ENCODE data around the gene CENPK.
"Not testable (repeated sequence)": the region's sequence is repeated elsewhere in the genome, so short reads cannot be mapped to it uniquely, and the experiment has no call there.

CENPK gene

DNA sequence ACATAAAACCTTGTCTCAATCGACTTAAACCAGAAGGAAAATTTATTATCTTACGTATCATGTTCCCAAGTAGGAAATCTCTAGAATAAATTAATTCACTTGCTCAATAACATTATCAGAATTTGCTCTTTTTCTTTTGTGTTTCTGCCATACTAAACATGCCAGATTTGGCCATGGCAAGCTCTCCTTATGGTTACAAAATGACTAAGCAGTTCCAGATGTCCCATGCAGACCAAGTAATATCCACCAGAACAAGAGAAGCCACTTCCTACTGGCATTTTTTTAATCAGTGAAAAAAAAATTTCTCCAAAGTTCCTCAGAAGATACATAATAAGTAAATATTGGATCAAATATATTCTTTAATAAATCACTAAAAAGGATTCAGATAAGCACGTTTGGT is 56.0 kb downstream of the CENPK start:
- no peak for DNase-seq

DNA sequence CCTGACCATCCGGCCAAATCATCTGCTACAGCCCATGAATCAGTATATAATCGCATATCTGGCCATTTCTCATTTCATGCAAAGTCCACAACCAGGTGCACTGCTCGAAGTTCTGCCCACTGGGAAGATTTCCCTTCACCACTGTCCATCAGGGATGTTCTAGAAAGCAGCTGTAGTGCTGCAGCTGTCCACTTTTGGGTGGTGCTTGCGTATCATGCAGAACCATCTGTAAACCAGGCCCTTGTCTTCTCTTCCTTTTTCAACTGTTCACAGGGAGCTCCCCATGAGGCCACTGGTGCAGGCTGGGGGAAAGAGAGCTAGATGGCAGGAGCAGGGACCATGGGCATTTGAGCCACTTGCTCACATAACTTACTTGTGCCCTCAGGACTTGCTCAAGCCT is 73.8 kb downstream of the CENPK start:
- no peak for DNase-seq

DNA sequence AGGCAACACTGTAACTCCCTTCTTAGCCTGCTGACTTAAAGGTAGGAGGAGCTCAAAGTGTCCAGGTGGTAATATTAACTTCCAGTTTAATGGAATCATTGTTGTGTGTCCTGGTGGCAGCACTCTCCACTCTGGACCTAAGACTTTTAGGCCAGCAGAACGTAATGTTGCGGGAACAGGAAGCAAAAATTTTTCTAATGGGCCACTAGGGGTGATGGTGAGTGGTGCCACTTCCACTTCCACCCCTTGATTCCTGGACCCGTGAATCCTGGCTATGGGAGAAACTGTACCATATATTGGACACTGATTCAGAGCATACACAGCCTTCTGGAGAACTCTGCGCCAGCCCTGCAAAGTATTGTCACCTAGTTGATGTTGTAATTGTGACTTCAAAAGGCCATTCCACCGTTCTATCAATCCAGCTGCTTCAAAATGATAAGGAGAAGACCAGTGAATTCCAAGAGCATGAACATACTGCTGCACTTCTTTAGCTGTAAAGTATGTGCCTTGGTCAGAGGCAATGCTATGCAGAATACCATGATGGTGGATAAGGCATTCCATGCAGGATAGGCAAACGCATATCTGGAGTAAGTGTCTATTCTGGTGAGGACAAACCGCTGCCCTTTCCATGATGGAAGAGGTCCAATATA is 74.8 kb downstream of the CENPK start:
- DNase-seq = not testable (repeated sequence)

DNA sequence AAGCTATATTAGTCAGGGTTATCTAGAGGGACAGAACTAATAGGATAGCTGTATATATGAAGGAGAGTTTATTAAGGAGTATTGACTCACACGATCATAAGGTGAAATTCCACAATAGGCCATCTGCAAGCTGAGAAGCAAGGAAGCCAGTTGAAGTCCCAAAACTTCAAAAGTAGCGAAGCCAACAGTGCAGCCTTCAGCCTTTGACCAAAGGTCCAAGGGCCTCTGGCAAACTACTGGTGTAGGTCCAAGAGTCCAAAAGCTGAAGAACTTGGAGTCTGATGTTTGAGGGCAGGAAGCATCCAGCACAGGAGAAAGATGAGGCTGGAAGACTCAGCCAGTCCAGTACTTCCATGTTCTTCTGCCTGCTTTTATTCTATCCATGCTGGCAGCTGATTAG is 76.2 kb downstream of the CENPK start:
- not testable (repeated sequence) for DNase-seq

DNA sequence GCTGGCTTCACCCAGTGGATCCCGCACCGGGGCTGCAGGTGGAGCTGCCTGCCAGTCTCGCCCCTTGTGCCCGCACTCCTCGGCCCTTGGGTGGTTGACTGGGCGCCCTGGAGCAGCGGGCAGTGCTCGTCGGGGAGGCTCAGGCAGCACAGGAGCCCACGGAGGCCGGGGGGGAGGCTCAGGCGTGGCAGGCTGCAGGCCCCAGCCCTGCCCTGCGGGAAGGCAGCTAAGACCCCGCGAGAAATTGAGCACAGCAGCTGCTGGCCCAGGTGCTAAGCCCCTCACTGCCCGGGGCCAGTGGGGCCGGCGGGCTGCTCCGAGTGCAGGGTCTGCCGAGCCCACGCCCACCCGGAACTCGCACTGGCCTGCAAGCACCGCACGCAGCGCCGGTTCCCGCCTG is 77.6 kb downstream of the CENPK start:
- DNase-seq = no peak

GRCh38 chr5:65483546-65484346 is 79.2 kb downstream of the CENPK start:
- DNase-seq = no peak

DNA sequence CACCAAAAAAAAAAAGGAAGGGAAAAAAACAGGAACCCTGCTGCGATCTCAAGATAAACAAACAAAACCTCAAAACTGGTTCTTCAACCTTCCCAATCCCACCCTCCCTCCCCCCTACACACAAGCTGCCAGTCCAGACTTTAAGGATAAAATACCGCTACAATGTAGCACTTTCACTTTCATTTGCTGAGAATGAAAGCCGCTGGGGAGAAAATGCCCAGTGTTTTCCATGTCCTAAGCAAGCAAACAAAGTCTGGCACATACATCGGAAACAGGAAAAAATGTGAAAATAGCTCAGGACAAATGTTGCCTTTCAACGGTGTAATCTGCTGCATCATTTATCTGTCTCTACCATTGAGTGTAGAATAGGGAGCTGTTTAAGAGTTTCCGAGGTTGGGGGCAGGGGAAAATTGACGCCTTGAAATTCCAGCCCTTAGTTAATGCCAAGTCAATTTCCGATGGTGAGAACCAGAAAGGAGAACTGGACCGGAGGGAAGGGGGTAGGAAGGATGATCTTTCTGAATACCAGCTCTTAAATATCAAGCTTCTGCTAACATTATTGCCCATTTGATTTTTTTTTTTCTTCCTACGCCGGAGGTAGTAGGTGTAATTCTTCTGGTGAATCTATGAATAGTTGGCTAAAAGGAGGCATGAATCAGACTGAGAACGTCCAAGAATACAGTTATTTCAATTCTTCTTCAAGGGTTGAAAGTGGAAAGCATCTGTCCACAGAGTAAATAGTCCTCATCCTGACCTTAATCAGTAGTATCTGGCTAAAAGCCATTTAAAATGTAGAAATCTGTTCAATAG is 80.0 kb downstream of the CENPK start:
- no peak for DNase-seq

DNA sequence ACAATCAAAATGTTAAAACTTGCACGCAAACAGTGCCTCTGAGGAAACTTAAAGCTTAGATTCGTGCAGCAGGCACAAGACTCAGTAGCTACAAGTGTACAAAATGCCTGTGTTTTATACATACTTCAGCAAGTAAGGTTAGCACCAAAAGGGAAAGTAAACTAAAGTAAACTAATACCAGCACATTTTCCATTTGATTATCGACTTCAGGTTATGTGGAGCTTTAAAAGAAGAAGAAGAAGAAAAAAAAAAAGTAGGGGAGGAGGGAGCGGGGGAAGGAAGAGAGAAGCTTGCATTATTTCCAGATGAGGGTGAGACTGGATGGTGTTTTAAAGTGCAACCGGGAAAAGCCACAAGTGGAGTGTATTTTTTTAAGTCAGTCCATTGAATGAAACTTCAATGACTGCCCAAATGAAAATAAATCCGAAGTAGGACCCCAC is 80.7 kb downstream of the CENPK start:
- no peak for DNase-seq

GRCh38 chr5:65481635-65482295 is 81.2 kb downstream of the CENPK start, which contains the start of gene ADAMTS6:
Gene ADAMTS6 (minus strand): TSS chr5:65481920. CDS start chr5:65473673, 8,247 bp downstream.
- DNase-seq = no peak

DNA sequence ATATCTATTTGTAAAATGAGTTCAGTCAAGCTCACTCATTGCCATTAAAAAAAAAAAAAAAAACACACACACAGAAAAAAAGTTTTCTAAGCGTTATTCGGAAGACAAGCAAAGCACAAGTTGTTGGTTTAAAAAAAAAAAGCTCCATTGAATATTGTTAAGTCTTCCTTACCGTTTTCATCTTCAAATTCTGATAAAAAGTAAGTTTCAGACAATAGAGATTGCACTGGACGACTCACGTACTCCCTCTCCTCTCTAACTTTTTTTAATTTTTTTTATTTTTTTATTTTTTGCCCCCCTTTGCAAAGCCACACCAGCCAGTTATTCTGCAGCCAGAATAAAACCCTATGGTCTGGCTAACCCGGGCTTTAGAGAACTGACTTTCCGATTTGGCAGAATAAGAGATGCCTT is 81.8 kb downstream of the CENPK start:
- no peak for DNase-seq

GRCh38 chr5:65480306-65480865 is 82.6 kb downstream of the CENPK start:
- no peak for DNase-seq

- no peak for DNase-seq
Measured at GRCh38 chr5:65479527-65479926, 83.4 kb downstream of the CENPK start.

GRCh38 chr5:65478336-65478735 is 84.6 kb downstream of the CENPK start:
- DNase-seq = no peak

DNA sequence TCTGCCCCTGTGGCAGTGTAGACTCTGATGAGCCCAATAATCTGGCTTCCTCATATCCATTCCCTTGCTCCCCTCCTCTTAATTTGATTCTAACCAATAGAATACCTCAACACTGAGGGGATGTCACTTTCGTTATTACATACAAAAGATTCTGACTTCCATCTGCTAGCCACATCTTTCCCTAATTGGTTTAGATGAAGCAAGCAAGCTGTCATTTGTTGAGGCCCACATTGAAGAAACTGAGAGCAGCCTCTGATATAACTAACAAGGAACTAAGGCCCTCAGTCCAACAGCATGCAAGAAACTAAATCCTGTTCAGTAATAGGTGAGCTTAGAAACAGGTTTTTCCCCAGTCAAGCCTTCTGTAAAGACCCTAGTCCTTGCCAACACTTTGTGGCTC is 87.1 kb downstream of the CENPK start:
- DNase-seq = no peak

GRCh38 chr5:65475336-65475735 is 87.6 kb downstream of the CENPK start:
- DNase-seq = no peak

- no peak for DNase-seq
Measured at GRCh38 chr5:65474130-65474711, 88.7 kb downstream of the CENPK start.

DNA sequence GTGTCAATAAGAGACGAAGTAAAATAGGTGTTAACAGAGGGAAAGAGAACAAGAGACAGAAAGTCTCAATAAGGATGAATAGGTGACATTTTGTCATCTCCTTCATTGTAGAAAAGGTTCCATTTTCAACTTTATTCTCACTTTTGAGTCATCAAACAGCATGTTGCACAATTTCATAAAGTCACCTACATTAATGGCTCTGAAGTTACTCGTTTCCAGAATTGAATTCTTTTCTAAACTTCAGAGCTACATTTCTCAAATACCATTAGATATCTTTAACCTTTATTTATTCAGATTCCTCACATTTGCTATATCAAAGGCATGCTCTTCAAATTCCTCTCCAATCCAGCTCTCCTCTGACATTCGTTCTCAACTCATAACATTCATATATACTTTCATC is 94.3 kb downstream of the CENPK start:
- no peak for DNase-seq
